BE2C (cell line): ENCODE measurements around the gene DAPP1.

Source experiments
- DNase-seq: peaks from one replicate; pipeline ENCODE4 v3.0.0-alpha.2; 2020
- H3K27me3 ChIP-seq: fragments of 250-450 bp; sonication (Bioruptor Pico); 2 replicates; pipeline ENCODE4 v1.5.1; 2020; ENCODE audit warnings: mild to moderate bottlenecking
- H3K36me3 ChIP-seq: fragments of 250-450 bp; sonication (Bioruptor Pico); 2 replicates; pipeline ENCODE4 v1.5.1; 2020; ENCODE audit warnings: mild to moderate bottlenecking
- H3K4me1 ChIP-seq: fragments of 250-450 bp; sonication (Bioruptor Pico); 2 replicates; pipeline ENCODE4 v1.5.1; 2020
- H3K4me3 ChIP-seq: 2 replicates; pipeline ENCODE4 v1.5.1; 2011; ENCODE audit warnings: low read depth, low read length
- H3K9me3 ChIP-seq: fragments of 250-450 bp; sonication (Bioruptor Pico); 2 replicates; pipeline ENCODE4 v1.5.1; 2020
- CTCF ChIP-seq: IDR thresholded peaks from 2 replicates; pipeline ENCODE4 v1.5.1; 2012; ENCODE audit warnings: mild to moderate bottlenecking, low read depth, low read length

DAPP1 gene

DNA sequence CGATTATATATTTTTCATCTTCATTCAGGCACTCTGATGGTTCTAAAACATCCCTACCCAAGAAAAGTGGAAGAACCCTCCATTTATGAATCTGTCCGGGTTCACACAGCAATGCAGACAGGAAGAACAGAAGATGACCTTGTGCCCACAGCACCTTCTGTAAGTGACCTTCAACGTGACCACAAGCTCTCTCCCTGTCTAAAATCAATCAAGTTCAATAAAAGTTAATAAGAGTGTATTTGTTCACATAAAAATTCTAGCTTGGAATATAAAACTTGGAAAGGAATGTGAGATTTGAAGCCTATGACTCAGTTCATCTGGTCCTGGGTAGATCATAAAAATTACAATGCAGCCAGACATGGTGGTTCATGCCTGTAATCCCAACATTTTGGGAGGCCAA lies 36.6 kb downstream of the DAPP1 start:
- TF ChIP-seq CTCF, result no peak
- no peaks in the 10 kb centered on the region for H3K36me3 ChIP-seq
- H3K9me3 ChIP-seq, result no peaks in the 10 kb centered on the region
- peaks cover 8% of the 10 kb centered on the region for H3K27me3 ChIP-seq
- no peak overlapping the region for H3K4me3 ChIP-seq
- H3K4me1 ChIP-seq, result no peaks in the 10 kb centered on the region
- DNase-seq, result no peak

- no peak for DNase-seq
- TF ChIP-seq CTCF, result no peak
- Histone ChIP-seq H3K4me3 (no peak overlapping the region), H3K36me3 (no peaks in the 10 kb centered on the region), H3K9me3 (no peaks in the 10 kb centered on the region), H3K27me3 (peaks cover 9% of the 10 kb centered on the region), H3K4me1 (no peaks in the 10 kb centered on the region)
Measured at GRCh38 chr4:99853999-99854398, 37.4 kb downstream of the DAPP1 start.

GRCh38 chr4:99855678-99856077 lies 39.1 kb downstream of the DAPP1 start:
- Histone ChIP-seq H3K9me3 (no peaks in the 10 kb centered on the region), H3K36me3 (no peaks in the 10 kb centered on the region), H3K4me3 (no peak overlapping the region), H3K4me1 (no peaks in the 10 kb centered on the region), H3K27me3 (peaks cover 19% of the 10 kb centered on the region)
- no peak for TF ChIP-seq CTCF
- DNase-seq, result no peak

- Histone ChIP-seq H3K9me3 (no peaks in the 10 kb centered on the region), H3K4me3 (no peak overlapping the region), H3K27me3 (peaks cover 19% of the 10 kb centered on the region), H3K36me3 (no peaks in the 10 kb centered on the region), H3K4me1 (no peaks in the 10 kb centered on the region)
- DNase-seq, result no peak
- TF ChIP-seq CTCF, result no peak
Measured at GRCh38 chr4:99856166-99856565, 39.5 kb downstream of the DAPP1 start.

- Histone ChIP-seq H3K4me1 (no peaks in the 10 kb centered on the region), H3K4me3 (no peak overlapping the region), H3K27me3 (peaks cover 19% of the 10 kb centered on the region), H3K36me3 (no peaks in the 10 kb centered on the region), H3K9me3 (no peaks in the 10 kb centered on the region)
- TF ChIP-seq CTCF, result no peak
- no peak for DNase-seq
Measured at GRCh38 chr4:99857307-99857706, 40.7 kb downstream of the DAPP1 start.

GRCh38 chr4:99859618-99860017 lies 43.0 kb downstream of the DAPP1 start:
- no peak for DNase-seq

More at GRCh38 chr4:99859618-99860017, 43.0 kb downstream of the DAPP1 start:
- Histone ChIP-seq H3K36me3 (no peaks in the 10 kb centered on the region), H3K4me3 (no peak overlapping the region), H3K27me3 (peaks cover 20% of the 10 kb centered on the region), H3K4me1 (no peaks in the 10 kb centered on the region), H3K9me3 (no peaks in the 10 kb centered on the region)
- TF ChIP-seq CTCF, result no peak
